Caki2 (cell line): ENCODE results near the gene MFSD6. TPM values are rescaled to one million over a fixed set of nuclear protein-coding genes. Genes with fewer than 3 reads are reported as not detected.
"Not testable (repeated sequence)": the region's sequence is repeated elsewhere in the genome, so short reads cannot be mapped to it uniquely, and the experiment has no call there.

ENCODE experiments used
- DNase-seq: peaks from one replicate; pipeline ENCODE4 v3.0.0-alpha.2; 2015; ENCODE audit warnings: low read depth
- in situ Hi-C: cut with HindIII; loops from 2 replicates; pipeline ENCODE4 v1.10.0; 2016; ENCODE audit warnings: low sequenced_read_pairs, low pct_unique_long_range_greater_than_20kb, mixed read lengths
- total RNA-seq: library from RNA; depleted of rRNA; stranded (reverse); fragments of >200 nt; shearing (Covaris generic); gene quantifications from 2 replicates; pipeline ENCODE4 v1.2.3, GENCODE V29; 2014; ENCODE audit warnings: low replicate concordance

Gene MFSD6
- total RNA-seq, 1 experiment from 2014 or later, result 9.0 TPM

- in situ Hi-C loops, result no loop called here
- DNase-seq, result no peak
These were observed 46.6 kb downstream of the MFSD6 start for GRCh38 chr2:190454795-190455194.

DNA sequence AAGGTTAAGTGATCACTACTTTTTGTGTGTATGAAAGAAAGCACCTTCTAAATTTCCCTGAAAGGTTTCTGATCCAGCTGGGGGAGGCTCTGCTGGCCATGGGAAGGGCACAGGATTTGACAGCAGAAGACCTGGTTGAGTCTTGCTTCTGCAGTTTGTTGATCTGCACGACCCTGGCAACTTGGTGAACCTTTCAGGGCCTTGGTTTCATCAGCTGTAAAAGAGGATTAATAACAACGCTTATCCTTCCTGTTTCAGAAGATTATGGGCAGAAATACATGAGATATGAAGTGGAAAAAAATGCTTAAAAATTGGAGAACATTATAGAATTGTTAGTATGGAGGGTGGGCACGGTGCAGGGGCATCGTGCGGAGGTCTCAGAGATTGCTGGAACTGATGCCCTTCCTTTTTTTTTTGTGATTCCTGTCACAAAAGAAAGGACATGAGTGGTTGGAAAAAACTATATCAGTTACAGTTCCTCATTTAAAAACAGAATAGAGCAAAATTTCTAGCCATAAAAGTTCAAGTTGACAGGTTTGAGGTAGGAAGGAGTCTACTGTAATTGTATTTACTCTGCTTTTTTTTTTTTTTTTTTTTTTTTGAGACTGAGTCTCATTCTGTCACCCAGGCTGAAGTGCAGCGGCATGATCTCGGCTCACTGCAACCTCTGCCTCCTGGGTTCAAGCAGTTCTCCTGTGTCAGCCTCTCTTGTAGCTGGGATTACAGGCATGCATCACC, 47.4 kb downstream of the MFSD6 start:
- DNase-seq, result no peak
- in situ Hi-C loops, result no loop called here

DNA sequence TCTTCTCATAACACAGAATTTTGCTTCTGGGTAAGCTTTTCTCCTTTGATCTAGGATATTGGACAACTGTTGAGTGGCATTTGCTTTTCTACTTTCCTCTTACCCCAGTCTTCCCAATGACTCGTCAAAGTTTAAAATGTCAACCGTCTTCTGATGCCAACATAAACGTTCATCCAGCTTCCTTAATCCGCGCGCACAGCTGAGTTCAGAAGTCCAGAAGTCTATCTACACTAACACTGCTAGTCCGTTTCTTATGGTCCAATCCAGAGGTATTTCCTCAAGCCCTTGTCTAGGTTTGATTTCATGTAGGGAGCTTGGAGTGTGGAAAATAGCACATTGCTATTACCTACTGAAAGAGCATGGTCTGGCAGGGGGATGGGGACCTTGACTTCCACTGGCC, 48.7 kb downstream of the MFSD6 start:
- peak; percentile 21 for DNase-seq
- in situ Hi-C loops, result no loop called here

DNA sequence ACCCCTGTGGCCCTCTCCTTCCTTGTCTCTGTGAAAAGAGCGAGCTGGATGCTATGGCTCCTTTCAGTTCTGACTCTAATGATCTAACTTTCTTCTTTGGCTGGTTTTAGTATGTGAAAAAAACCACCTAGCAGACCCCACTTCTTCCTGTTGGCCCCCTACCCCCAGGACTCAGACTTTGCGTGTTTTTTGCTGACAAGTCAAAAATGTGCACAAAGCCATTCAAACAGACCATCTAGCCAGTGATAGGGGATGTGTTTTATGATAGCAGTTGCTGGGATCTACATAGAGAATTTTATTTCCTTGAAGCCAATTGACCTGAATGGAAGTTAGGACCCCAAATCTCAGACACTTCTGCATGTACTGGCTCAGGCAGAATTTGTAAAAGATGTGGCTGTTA, 49.1 kb downstream of the MFSD6 start:
- no peak for DNase-seq
- in situ Hi-C loops, result no loop called here

- DNase-seq, result no peak
- in situ Hi-C loops, result no loop called here
These were observed 50.4 kb downstream of the MFSD6 start for GRCh38 chr2:190458352-190459107.

GRCh38 chr2:190459881-190460280, 51.7 kb downstream of the MFSD6 start:
- in situ Hi-C loops, result no loop called here
- DNase-seq, result no peak

DNA sequence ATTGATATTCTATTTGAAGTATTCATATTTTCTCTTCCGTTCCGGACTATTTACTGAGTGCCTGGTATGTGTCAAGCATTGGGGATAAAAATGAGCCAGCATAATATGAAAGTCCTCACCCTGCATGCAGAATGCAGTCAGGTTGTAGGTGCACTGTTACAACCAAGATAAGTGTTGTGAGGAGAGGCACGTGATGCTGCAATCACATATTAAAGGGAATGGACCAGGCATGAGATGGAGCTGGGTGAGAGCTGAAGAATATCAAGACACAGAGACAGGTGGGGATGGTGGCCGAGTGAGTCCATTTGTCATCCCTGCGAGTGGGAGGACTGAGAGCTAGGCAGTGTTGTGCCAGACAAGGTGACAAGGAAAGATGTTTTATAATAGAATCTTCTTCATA, 52.3 kb downstream of the MFSD6 start:
- DNase-seq, result no peak
- in situ Hi-C loops, result no loop called here

GRCh38 chr2:190462181-190462580, 54.0 kb downstream of the MFSD6 start:
- no peak for DNase-seq
- in situ Hi-C loops, result no loop called here

- in situ Hi-C loops, result no loop called here
- DNase-seq, result no peak
These were observed 54.5 kb downstream of the MFSD6 start for GRCh38 chr2:190462611-190463010.

GRCh38 chr2:190465060-190465459, 56.9 kb downstream of the MFSD6 start:
- no peak for DNase-seq
- in situ Hi-C loops, result no loop called here

GRCh38 chr2:190466819-190467446, 58.8 kb downstream of the MFSD6 start:
- in situ Hi-C loops, result no loop called here
- DNase-seq, result no peak

DNA sequence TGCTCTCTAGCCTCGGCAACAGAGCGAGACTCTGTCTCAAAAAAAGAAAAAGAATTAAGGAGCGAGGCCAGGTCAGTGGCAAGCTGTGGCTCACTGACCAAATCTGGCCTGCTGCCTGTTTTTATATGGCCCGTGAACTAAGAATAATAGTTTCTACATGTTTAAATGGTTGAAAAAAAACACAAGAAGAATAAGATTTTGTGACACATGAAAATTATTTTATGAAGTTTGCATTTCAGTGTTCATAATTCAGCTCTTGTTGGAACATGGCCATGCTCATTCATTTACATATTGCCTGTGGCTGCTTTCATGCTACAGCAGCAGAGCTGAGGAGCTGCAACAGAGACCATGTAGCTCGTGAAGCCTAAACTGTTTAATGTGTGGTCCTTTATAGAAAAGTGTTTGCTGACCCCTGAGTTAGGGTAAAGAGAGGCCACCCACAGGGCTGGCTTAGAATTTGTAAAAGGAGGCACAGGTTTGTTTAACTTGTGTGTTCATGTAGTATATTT, 59.5 kb downstream of the MFSD6 start:
- in situ Hi-C loops, result no loop called here
- DNase-seq, result no peak

GRCh38 chr2:190468354-190468753, 60.2 kb downstream of the MFSD6 start:
- in situ Hi-C loops, DNase-seq: not testable (repeated sequence)

DNA sequence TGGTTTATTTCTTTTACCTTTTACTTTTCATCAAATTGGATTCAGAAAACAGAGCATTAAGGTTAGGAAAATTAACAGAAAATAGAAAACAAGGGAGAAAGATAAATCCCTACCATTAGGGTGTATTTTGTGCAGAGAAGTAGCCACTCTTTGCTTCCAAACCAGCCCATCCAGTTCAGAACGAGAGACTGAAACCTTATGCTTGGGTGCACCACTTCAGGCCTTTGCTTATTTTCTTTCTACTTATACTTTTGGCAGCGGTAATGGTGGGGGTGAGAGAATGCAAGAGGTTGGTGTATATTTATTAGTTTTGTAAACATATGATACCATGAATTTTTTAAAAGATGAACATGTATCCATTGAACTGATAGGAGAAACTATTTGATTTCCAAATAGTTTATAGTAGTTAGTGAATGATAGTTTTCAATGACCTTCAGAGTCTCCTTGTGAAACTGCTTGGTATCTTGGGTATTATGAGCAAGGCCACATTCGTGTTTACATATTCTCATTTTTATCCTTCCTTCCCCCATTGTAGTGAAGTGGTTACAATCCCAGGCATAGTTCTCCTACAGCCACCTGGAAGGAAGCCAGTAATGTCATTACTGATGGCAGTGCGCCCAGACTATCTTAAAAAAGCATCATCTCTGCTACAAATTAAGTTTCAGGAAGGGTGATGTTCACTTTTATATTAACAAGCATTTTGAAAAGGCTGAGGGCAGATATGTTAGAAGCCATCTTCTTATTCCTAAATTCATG, 60.8 kb downstream of the MFSD6 start:
- in situ Hi-C loops, result no loop called here
- peak; percentile 90 for DNase-seq

- in situ Hi-C loops, result no loop called here
- DNase-seq, result peak; percentile 80
These were observed 61.6 kb downstream of the MFSD6 start for GRCh38 chr2:190469771-190470170.

DNA sequence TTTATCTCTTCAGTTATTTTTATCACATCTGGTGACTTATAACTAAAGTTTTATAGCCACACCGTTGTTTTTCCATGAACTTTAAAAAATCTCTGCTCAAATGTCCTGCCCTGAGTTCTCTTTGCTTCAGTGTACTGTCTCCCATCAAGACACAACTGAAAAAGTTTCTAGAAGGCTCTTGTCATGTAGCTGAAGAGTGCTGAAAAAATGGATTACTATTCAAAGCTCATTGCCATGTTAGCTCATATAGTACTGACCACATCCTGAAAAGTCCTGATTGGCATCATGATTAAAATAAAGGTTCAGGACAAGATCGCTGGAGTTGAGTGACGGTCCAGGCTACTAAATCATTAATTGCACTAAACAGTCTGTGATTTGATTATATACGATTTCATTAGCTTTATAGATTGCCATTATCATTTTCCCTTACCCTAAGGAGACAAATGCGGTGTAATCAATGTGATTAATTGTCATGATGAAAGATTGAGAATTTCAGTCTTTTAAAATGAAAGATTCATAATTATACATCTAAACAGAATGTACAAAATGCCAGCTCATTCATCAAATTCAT, 62.2 kb downstream of the MFSD6 start:
- DNase-seq, result no peak
- in situ Hi-C loops, result no loop called here

- in situ Hi-C loops, result no loop called here
- no peak for DNase-seq
These were observed 69.7 kb downstream of the MFSD6 start for GRCh38 chr2:190477661-190478454.
